GM18861 (cell line): ENCODE measurements around the gene PCK2.

ENCODE experiments used
- ATAC-seq: cut with Tn5 transposase; IDR thresholded peaks from one replicate; pipeline ENCODE4 v1.9.1; 2021; ENCODE audit not compliant: unreplicated experiment

PCK2 gene

GRCh38 chr14:24150567-24150966 is 56.5 kb downstream of the PCK2 start:
- no peak for ATAC-seq

- ATAC-seq: no peak
Measured at GRCh38 chr14:24150993-24151392, 56.9 kb downstream of the PCK2 start.

GRCh38 chr14:24151404-24152080 is 57.4 kb downstream of the PCK2 start:
- no peak for ATAC-seq
